ENCODE results near the gene YBX1. TPM values are rescaled to one million over a fixed set of nuclear protein-coding genes. Genes with fewer than 3 reads are reported as not detected.

Gene YBX1
- total and polyA plus RNA-seq, 2 of the 13 experiments (the other 11 are each of a cell fraction or from before 2014, with no cell fraction given) = 339 to 628 TPM

- no peak for DNase-seq (ENCODE audit: low spot score)
- in situ Hi-C loops (cut with HindIII; ENCODE audit: extremely low pct_ligation_motif_present, low pct_unique_long_range_greater_than_20kb) = loop anchor here (25.0 kb wide), 1 partner anchor 400 kb away; the partner anchor contains the start of gene FOXJ3
- no peaks in the 10 kb centered on the region for H3K27me3 ChIP-seq (ENCODE audit: control insufficient read depth in 1 of 2, insufficient read depth in 2 of 2, low read length in 2 of 2)
- no peak overlapping the region for H3K9ac ChIP-seq (ENCODE audit: insufficient read depth, low read depth, low read length)
- no peak for FAIRE-seq
- POLR2A ChIA-PET = no interaction called here
- intact Hi-C loops (cut with micrococcal nuclease; ENCODE audit: unreplicated experiment) = no loop called here
- no peak overlapping the region for H3K4me3 ChIP-seq (replicated peaks in 1 of 3; ENCODE audit: insufficient read depth in 1 of 3, low read depth in 2 of 3, low read length in 3 of 3)
- ATAC-seq = no peak
- H3K4me1 ChIP-seq (ENCODE audit: insufficient read depth, low read length) = peaks cover 77% of the 10 kb centered on the region
- H4K20me1 ChIP-seq (ENCODE audit: insufficient read depth, low read length) = no peaks in the 10 kb centered on the region
- H3K27ac ChIP-seq (ENCODE audit: extremely low read length, insufficient read depth, low read length) = no peak overlapping the region
- H2AFZ ChIP-seq (ENCODE audit: low read length) = no peak overlapping the region
- no TSS peak for BruUV-seq (replicated peaks)
- no peak overlapping the region for H3K4me2 ChIP-seq (ENCODE audit: low read depth, low read length)
- no peaks in the 10 kb centered on the region for H3K9me3 ChIP-seq (ENCODE audit: low read length)
- WGBS (ENCODE audit: low lambda C conversion rate) = 92% methylated on average over 5 of the region's 5 CpGs
- no peak for TF ChIP-seq ATF4 (CRISPR knock-in tag; IDR thresholded peaks at IDR 0.05)
- TF ChIP-seq ZNF891 (CRISPR knock-in tag; IDR thresholded peaks at IDR 0.05) = no peak
- TF ChIP-seq DMAP1 (CRISPR knock-in tag; IDR thresholded peaks at IDR 0.05) = no peak
- TF ChIP-seq GATA4 (IDR thresholded peaks at IDR 0.05; ENCODE audit: borderline replicate concordance, low read depth) = no peak
- TF ChIP-seq GATAD1 (CRISPR knock-in tag; IDR thresholded peaks at IDR 0.05) = no peak
- TF ChIP-seq SNAPC5 (CRISPR knock-in tag; IDR thresholded peaks at IDR 0.05; ENCODE audit: borderline replicate concordance) = no peak
- no peak for TF ChIP-seq ZNF670 (CRISPR knock-in tag; IDR thresholded peaks at IDR 0.05; ENCODE audit: borderline replicate concordance)
- no peak for TF ChIP-seq CEBPB (IDR thresholded peaks at IDR 0.05; ENCODE audit: borderline replicate concordance, low read depth, low read length)
- no peak for TF ChIP-seq ISX (CRISPR knock-in tag; conservative IDR thresholded peaks at IDR 0.05)
- TF ChIP-seq BRCA1 (CRISPR knock-in tag; IDR thresholded peaks at IDR 0.05) = no peak
- no peak for TF ChIP-seq IKZF4 (CRISPR knock-in tag; IDR thresholded peaks at IDR 0.05; ENCODE audit: borderline replicate concordance, low read depth, not compliant biosample characterization)
- TF ChIP-seq ZFYVE20 (CRISPR knock-in tag; IDR thresholded peaks at IDR 0.05; ENCODE audit: borderline replicate concordance, low read depth) = no peak
- no peak for TF ChIP-seq POGZ (CRISPR knock-in tag; IDR thresholded peaks at IDR 0.05)
- no peak for TF ChIP-seq ONECUT2 (CRISPR knock-in tag; IDR thresholded peaks at IDR 0.05)
- CTCF ChIA-PET (ENCODE audit: low intra/inter-chr PET ratio, low total read pairs) = no interaction called here
- no peaks in the 10 kb centered on the region for H3K79me2 ChIP-seq (ENCODE audit: insufficient read depth, low read length)
- no peaks in the 10 kb centered on the region for H3K36me3 ChIP-seq (replicated peaks in 1 of 2; ENCODE audit: control insufficient read depth in 1 of 2, insufficient read depth in 2 of 2, low read length in 2 of 2)
Measured at GRCh38 chr1:42737257-42737656, 55.0 kb downstream of the YBX1 start.

All from HepG2 (cell line).